HG02588 (cell line): ENCODE data around the gene RNASE8.

Experiments
- ATAC-seq: cut with Tn5 transposase; IDR thresholded peaks from one replicate; pipeline ENCODE4 v1.9.1; 2021; ENCODE audit warnings: mild to moderate bottlenecking, moderate library complexity; ENCODE audit not compliant: unreplicated experiment

The RNASE8 gene

DNA sequence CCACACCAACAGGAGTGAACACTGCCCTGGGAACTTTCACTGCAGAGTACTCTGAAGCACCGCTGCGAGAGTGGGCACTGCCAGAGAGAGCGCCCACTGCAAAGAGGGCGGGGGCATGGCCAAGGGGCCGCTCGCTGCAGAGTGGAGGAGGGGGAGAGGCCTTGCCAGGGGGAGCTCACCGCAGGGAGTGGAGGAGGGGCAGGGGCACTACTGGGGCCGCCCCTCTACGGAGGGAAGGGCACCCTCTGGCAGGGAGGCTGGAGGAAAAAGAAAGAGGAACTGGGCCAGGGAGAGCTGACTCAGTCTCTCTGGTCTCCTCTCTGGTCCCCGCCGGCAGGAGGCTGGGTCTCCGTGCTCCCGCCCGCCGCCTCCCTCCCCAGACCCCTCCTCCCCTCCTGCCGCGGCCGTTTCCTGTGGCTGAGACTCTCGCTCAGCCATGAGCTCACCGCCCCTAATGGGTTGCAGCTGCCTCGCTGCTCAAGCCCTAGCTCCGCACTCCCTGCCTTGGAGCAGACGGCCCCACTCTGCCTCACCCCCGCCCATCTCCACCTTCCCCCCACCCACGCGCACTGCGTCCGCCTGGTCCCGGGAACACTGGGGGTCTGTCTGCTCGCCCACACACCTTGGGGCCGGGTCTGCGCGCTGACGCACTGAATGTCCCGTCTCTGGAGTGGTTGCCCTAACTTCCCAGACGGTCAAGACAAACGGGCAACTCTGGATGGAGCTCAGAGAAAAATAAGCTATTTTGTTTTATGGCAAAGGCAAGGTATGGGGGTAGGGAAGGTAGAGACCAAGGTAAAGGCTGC lies 13.8 kb downstream of the RNASE8 start:
- peak; percentile 72 for ATAC-seq

DNA sequence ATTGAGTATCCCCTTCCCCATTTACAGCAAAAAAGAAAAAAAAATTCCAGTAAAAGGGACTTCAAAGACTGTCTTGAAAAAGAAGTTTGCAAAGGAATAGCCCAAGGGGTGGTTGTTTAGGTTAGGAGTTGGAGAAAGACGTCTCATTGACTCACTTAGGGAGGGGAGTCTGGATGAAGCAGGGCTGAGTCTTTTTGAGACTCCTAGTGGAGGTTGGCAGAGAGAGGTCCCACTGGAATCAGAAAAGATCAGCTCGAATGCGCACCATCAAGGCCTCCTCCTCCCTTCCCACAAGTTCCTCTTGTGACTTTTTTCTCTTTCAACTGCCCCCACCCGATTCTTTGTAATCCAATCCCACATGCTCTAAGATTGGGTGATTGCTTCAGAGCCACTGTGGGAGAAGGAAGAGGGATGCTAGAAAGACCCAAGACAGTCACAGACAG lies 14.4 kb downstream of the RNASE8 start:
- no peak for ATAC-seq

DNA sequence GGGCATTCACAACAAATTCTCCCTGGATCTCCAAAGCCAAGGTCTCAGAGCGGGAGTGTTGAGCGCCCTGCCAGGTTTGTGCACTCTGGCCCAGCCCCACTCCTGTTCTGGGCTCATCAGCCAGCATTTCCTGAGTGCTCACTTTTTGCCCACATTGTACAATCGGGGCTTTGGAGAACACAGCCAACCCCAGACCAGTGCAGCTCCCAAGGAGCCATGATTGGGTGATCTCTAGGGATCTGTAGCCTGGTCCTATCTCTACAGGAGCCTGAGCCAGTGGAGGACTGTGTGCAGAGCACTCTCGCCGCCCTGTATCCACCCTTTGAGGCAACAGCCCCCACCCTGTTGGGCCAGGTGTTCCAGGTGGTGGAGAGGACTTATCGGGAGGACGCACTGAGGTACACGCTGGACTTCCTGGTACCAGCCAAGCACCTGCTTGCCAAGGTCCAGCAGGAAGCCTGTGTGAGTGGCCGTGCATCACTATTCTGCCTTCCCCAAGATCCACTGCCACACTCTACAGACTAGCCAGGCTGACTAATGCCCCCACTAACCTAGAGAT lies 15.2 kb downstream of the RNASE8 start:
- ATAC-seq: no peak

DNA sequence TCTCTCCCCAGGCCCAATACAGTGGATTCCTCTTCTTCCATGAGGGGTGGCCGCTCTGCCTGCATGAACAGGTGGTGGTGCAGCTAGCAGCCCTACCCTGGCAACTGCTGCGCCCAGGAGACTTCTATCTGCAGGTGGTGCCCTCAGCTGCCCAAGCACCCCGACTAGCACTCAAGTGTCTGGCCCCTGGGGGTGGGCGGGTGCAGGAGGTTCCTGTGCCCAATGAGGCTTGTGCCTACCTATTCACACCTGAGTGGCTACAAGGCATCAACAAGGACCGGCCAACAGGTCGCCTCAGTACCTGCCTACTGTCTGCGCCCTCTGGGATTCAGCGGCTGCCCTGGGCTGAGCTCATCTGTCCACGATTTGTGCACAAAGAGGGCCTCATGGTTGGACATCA lies 16.3 kb downstream of the RNASE8 start:
- no peak for ATAC-seq

DNA sequence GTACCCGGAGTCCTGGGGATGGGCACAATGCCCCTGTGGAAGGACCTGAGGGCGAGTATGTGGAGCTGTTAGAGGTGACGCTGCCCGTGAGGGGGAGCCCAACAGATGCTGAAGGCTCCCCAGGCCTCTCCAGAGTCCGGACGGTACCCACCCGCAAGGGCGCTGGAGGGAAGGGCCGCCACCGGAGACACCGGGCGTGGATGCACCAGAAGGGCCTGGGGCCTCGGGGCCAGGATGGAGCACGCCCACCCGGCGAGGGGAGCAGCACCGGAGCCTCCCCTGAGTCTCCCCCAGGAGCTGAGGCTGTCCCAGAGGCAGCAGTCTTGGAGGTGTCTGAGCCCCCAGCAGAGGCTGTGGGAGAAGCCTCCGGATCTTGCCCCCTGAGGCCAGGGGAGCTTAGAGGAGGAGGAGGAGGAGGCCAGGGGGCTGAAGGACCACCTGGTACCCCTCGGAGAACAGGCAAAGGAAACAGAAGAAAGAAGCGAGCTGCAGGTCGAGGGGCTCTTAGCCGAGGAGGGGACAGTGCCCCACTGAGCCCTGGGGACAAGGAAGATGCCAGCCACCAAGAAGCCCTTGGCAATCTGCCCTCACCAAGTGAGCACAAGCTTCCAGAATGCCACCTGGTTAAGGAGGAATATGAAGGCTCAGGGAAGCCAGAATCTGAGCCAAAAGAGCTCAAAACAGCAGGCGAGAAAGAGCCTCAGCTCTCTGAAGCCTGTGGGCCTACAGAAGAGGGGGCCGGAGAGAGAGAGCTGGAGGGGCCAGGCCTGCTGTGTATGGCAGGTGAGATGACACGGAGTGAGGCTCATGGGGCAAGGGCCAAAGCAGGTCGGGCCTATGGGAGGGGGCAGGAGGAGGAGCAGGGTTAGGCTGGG lies 17.0 kb downstream of the RNASE8 start:
- no peak for ATAC-seq

DNA sequence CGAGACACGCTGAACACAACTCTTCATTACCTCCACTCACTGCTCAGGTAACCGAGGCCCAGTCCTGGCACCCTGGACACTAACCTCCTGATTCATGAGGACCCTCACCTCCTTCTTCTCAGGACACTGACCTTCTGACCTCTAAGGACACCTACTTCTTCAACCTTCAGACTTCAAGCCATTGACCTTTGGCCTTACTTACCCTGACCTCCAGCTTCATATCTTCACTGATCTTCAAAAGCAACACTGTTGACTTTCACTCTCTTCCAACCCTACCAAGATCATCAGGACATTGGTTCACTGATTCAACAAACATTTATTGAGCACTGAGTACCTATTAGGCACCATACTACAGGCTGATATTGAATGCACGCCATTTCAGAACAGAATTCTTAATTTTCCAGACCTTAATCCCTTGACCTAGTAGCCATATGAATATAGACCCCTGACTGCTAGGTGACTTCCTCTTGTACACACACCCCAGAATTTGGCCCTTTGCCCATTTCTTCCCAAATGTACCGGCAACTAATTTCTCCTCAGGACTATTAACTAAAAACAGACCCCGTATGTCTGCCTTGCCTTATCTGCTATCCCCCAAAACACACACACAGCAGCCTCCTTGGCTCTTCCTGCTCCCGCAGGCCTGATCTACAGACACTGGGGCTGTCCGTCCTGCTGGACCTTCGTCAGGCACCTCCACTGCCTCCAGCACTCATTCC lies 18.3 kb downstream of the RNASE8 start:
- no peak for ATAC-seq

DNA sequence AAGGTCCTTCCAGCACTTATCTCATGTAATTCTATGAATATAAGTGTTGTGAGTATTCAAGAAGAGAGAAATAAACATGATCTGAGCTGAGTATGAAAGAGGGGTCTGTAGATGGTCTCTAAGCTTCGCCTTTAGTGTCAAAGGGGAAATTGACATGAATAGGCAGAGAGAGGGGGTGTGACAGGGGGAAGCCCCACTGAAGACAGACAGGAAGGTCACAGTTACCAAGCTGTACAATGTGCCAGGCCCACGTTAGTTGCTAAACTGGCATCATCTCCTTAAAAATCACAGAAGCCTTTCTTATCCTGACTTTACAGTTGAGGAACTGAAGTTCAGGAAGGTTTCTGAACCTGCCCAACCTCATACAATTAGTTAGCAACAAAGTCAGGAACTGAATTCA lies 20.1 kb downstream of the RNASE8 start:
- no peak for ATAC-seq

DNA sequence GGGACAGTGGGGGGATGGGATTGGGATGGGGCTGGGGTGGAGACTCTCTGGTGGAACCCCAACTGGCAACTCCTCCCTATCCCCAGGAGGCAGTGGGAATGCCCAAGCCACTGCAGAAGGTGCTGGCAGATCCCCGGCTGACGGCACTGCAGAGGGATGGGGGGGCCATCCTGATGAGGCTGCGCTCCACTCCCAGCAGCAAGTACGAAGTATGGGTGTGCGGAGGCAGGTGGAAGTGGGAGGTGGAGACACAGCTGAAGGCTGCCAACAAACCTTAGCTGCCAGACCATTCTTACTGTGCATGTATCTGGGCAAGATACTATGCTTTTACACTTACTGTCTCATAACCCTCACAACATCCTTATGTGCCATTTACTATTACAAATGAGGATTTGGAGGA lies 20.7 kb downstream of the RNASE8 start:
- no peak for ATAC-seq

DNA sequence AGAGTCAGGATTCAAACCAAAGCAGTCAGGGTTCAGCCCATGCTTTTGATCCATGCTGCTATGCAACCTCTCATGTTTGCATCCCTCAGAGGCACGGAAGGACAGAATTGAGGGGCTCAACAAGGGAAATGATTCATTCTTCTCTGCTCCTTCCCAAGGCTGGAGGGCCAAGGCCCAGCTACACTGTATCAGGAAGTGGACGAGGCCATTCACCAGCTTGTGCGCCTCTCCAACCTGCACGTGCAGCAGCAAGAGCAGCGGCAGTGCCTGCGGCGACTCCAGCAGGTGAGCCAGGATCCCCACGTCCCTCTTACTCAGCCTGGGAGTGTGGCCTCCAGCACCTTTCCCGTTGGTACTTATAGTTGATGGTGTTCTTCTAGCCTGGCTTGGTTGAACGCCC lies 21.1 kb downstream of the RNASE8 start:
- ATAC-seq: no peak

DNA sequence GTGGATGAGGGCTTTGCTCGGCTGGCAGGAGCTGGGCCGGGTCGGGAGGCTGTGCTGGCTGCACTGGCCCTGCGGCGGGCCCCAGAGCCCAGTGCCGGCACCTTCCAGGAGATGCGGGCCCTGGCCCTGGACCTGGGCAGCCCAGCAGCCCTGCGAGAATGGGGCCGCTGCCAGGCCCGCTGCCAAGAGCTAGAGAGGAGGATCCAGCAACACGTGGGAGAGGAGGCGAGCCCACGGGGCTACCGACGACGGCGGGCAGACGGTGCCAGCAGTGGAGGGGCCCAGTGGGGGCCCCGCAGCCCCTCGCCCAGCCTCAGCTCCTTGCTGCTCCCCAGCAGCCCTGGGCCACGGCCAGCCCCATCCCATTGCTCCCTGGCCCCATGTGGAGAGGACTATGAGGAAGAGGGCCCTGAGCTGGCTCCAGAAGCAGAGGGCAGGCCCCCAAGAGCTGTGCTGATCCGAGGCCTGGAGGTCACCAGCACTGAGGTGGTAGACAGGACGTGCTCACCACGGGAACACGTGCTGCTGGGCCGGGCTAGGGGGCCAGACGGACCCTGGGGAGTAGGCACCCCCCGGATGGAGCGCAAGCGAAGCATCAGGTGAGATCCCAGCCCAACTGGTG lies 24.0 kb downstream of the RNASE8 start:
- ATAC-seq: no peak

DNA sequence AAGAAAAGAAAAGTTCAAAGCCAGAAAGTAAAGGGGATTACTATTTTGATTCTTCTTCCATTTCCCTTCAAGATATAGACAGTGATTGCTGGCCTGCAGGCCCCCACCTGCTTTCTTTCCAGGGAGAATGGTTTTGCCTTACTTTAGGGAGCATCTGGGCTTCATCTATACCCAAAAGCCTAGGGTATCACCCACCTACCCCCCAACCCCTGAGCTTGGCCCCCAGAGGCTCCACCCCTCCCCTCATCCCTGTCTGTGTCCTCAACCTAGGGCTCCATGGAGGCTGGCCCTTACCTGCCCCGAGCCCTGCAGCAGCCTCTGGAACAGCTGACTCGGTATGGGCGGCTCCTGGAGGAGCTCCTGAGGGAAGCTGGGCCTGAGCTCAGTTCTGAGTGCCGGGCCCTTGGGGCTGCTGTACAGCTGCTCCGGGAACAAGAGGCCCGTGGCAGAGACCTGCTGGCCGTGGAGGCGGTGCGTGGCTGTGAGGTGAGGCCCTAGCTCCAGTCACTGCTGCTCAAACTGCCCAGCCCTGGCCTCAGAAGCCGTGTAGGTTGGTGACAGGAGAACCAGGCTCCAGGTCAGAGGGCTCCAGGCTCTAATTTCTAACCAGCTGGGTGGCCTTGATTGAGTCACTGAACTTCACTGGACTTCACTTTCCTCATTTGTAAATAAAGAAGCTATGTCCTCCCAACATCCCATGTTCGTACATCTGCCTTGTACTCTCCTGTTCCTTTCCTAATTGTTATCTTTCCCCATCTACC lies 26.1 kb downstream of the RNASE8 start:
- ATAC-seq: no peak

DNA sequence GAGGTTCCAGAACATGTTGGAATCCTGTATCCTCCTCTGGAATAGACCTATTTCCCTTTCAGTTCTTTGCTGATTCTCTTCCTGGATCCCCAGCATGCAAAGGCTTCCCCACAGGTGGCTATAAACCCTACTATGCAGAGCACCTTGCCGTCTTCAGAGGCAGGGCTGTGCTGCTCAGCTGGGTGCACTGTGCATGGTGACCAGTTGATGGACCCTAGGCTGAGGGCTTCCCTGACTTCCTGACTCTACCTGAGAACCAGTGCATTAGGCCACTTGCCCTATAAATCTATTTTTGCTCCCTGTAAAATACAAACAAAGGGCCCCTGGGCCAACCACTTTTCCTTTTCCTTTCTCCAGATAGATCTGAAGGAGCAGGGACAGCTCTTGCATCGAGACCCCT lies 26.8 kb downstream of the RNASE8 start:
- ATAC-seq: no peak

DNA sequence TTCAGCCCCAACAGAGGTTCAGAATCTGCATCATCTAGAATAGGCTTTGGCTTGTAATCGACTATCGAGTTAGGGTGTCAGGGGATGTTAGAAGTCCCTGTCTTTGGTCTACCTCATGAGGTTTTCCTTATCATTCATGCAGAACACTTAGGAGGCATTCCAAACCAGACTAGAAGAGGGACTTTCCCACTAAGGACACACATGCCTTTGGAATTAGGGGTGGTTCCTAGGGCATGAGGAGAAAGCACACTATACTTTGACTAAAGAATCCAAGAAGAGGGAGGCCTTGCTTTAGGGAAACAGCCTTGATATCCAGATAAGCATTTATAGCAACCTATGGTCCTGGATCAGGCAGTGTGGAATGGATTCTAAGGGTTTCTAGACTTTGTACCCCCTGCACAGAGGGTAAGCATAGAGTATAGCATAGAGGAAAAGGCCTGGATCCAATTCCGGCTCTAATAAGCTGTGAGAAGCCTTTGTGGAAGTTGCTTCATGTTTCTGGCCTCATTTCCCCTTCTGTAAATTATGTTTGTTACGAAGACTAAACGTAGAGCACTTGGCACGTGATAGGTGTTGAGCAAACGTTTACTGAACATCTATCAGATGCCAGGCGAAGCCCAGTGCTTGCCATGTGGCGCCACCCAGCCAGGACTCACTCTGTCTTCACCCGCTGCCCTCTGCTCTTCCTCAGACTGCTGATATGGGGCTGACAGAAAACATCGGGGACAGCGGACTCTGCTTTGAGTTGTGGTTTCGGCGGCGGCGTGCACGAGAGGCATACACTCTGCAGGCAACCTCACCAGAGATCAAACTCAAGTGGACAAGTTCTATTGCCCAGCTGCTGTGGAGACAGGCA lies 27.6 kb downstream of the RNASE8 start:
- no peak for ATAC-seq

DNA sequence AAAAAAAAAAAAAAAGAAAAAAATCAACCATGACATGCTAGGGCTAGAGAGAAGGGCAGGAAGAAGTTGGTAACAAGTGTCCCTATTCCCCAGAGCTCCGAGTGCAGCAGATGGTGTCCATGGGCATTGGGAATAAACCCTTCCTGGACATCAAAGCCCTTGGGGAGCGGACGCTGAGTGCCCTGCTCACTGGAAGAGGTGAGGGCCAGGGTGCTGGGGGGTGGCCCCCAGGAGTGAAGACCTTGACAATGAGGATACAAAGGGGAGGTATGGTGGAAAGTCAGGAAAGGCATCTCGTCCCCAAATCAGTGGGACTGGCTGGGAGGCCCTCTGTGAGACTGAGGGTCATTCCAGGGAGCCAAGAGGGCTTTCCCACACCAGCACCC lies 29.3 kb downstream of the RNASE8 start:
- ATAC-seq: no peak

DNA sequence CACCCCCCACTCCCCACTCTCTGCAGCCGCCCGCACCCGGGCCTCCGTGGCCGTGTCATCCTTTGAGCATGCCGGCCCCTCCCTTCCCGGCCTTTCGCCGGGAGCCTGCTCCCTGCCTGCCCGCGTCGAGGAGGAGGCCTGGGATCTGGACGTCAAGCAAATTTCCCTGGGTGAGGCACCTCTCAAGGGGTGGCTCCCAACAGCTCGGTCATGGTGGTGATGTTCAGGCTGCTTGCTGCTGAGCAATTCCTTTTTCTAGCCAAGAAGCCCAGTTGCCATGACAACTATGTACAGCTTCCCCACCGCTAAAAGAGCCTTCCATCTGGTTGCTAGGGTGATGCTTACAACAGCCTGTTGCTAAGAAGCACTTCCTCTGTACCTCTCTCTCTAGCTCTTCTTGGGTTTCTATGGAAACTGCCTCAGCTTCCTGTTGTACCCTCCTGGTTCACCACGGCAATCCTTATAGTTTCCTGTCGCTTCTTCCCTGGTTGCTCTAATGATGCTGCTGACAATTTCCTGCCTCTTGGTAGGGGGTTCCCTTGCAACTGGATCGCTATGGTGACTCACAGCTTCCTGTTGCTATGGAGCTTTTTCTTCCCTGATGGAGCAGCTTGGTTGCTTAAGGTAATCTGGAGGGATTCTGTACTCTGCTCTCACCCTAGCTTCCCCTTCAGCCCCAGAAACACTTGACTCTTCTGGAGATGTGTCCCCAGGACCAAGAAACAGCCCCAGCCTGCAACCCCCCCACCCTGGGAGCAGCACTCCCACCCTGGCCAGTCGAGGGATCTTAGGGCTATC lies 29.9 kb downstream of the RNASE8 start:
- ATAC-seq: no peak

DNA sequence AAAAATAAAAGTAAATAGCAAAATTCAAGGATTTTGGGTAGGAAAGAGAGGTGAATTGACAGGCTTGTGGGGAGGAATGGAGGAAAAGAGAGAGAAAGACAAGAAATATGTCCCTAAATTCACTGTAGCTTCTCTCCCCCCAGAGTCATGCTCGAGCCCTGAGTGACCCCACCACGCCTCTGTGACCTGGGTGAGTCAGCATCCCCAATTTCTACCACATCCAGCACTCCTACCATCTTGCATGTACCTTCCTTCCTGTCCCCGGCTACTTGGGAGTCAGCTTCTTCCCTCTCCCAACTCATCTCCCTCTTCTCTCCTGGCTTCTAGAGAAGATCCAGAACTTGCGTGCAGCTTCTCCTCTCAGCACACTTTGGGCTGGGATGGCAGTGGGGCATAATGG lies 31.1 kb downstream of the RNASE8 start:
- ATAC-seq: no peak

DNA sequence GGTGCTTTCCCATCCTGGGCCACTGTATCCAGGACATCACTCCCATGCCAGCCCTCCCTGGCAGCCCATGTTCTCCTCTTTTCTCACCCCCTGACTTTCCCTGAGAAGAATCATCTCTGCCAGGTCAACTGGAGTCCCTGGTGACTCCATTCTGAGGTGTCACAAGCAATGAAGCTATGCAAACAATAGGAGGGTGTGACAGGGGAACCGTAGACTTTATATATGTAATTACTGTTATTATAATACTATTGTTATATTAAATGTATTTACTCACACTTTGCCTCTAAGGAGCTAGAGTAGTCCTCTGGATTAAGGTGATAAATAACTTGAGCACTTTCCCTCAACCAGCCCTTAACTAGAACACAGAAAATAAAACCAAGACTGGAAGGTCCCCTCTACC lies 31.6 kb downstream of the RNASE8 start:
- no peak for ATAC-seq

DNA sequence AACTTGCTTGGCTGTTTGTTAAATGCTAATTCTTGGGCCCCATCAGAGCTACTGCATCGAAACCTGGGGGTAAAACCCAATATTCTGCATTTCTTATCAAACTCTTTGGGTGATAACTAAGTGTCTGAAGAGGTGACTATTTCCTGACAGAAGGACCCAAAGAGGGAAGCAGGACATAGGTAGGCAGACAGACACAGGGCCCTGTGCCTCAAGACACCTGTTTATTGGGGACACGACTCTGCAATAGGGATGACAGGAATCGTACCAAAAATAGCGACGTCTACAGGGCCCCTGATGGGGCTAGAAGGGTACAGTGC lies 32.2 kb downstream of the RNASE8 start:
- no peak for ATAC-seq
